IgD-negative memory B cell (primary cell): ENCODE data around the gene LAMTOR1. TPM values are rescaled to one million over a fixed set of nuclear protein-coding genes. Genes with fewer than 3 reads are reported as not detected.

Experiments used
- H3K27ac Mint-ChIP-seq, 3 donors: one replicate each; pipeline ENCODE4 v1.8.0; 2020 to 2022; ENCODE audit warnings: mild to moderate bottlenecking in 3 of 3, mixed read lengths in 3 of 3, moderate library complexity in 1 of 3
- H3K27me3 Mint-ChIP-seq: one replicate; pipeline ENCODE4 v1.8.0; 2021; ENCODE audit warnings: mixed read lengths
- H3K36me3 Mint-ChIP-seq: one replicate; pipeline ENCODE4 v1.8.0; 2020; ENCODE audit warnings: mild to moderate bottlenecking, mixed read lengths
- H3K4me1 Mint-ChIP-seq, 3 donors: one replicate each; pipeline ENCODE4 v1.8.0; 2020 to 2022; ENCODE audit warnings: mixed read lengths in 3 of 3, mild to moderate bottlenecking in 1 of 3
- H3K4me3 Mint-ChIP-seq, 4 donors: one replicate each; pipeline ENCODE4 v1.8.0; 2020 to 2022; ENCODE audit warnings: mild to moderate bottlenecking in 4 of 4, mixed read lengths in 4 of 4, moderate library complexity in 3 of 4
- H3K9me3 Mint-ChIP-seq, 3 donors: one replicate each; pipeline ENCODE4 v1.8.0; 2020 to 2021; ENCODE audit warnings: mixed read lengths in 3 of 3, mild to moderate bottlenecking in 1 of 3
- polyA plus RNA-seq: library from polyadenylated mRNA; unstranded; fragments of 300-500 nt; fragmentation: Illumina TruSeq; gene quantifications from one replicate; pipeline ENCODE4 v1.2.3, GENCODE V29; 2021

LAMTOR1 gene
- polyA plus RNA-seq, 1 donor from 2014 or later: 111 TPM

- Mint-ChIP-seq H3K27me3 (no peaks in the 10 kb centered on the region), H3K4me3 (peak within 1 kb of the TSS in 3 of 4 donors; percentile 2 to 75 (median 52)), H3K9me3 (peaks cover 0 to 2% (median 0%) of the 10 kb centered on the region in 3 donors), H3K27ac (peak within 1 kb of the TSS in 2 of 3 donors; percentile 67 to 97), H3K4me1 (peaks cover 29 to 32% (median 30%) of the 10 kb centered on the region in 3 donors), H3K36me3 (peaks cover 9% of the 10 kb centered on the region)
Observed at GRCh38 chr11:72105888-72106287, 2.8 kb upstream of the LAMTOR1 start, which contains the start of gene TOMT. Gene TOMT (plus strand): TSS chr11:72105924. CDS start chr11:72105952, 28 bp downstream.

DNA sequence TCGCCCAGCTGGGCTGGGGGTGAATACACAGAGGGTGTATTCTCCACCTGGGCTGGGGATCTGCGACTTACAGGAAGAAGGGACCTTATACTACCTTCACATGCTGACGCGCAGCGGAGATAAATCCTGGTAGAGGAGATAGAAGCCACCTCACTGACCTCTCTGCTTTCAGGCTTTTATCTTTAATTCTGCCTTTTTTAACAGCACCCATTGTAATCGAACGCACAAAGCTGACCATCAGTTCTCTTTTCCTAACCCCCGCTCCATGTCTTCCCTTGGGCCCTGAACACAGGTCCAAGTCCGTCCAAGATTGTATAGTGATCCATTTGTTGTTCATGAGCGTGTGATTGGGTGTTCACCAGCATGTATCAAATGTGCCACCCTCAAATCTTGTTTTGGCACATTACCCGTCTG, 664 bp upstream of the LAMTOR1 start:
- peaks cover 33 to 37% (median 35%) of the 10 kb centered on the region in 3 donors for H3K4me1 Mint-ChIP-seq
- no peaks in the 10 kb centered on the region for H3K27me3 Mint-ChIP-seq
- H3K4me3 Mint-ChIP-seq: peak overlapping the region; percentile 75 to 98 (median 92)
- peaks cover 0 to 2% (median 0%) of the 10 kb centered on the region in 3 donors for H3K9me3 Mint-ChIP-seq
- peak overlapping the region; percentile 95 to 98 (median 97) for H3K27ac Mint-ChIP-seq
- peaks cover 8% of the 10 kb centered on the region for H3K36me3 Mint-ChIP-seq

DNA sequence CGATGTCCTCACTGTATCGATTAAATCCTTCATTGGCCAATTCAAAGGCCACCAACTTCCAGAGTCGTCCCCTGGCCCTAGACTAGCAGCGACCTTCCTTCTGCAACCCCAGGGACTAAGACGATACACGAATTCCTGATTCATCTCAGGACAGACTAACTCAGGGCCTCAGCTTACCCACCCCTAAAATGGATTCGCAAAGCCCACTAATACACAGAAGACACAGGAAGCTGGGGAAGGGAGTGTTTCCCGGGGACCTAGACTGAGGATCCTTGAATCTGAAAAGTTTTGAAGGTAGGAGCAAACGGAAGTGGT, 509 bp downstream of the LAMTOR1 start:
- peaks cover 11% of the 10 kb centered on the region for H3K36me3 Mint-ChIP-seq
- H3K4me1 Mint-ChIP-seq: peaks cover 33 to 38% (median 35%) of the 10 kb centered on the region in 3 donors
- peak overlapping the region; percentile 75 to 98 (median 92) for H3K4me3 Mint-ChIP-seq
- H3K27me3 Mint-ChIP-seq: no peaks in the 10 kb centered on the region
- H3K27ac Mint-ChIP-seq: peak overlapping the region; percentile 95 to 98 (median 97)
- peaks cover 0 to 2% (median 0%) of the 10 kb centered on the region in 3 donors for H3K9me3 Mint-ChIP-seq

DNA sequence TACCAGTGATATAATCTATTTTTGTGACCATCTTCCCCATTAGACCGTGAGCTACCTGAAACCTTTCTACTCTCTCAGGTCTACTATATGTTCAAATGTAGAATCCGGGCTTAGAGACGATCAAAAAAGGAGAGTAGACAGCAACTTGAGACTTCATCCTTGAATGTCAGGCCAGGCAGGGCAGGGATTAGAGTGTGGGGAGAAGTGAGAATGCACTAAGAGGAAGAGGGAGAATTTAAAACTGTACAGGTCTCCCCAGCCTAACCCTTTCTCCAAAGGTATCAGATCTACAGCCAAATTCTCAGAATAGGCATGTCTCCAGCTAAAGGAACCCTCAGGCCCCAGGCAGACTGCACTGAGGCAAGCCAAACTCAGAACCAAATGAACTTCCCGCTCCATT, 935 bp downstream of the LAMTOR1 start:
- Mint-ChIP-seq H3K9me3 (peaks cover 0 to 2% (median 0%) of the 10 kb centered on the region in 3 donors), H3K4me1 (peaks cover 34 to 37% (median 36%) of the 10 kb centered on the region in 3 donors), H3K27ac (peak overlapping the region; percentile 95 to 98 (median 97)), H3K27me3 (no peaks in the 10 kb centered on the region), H3K36me3 (peaks cover 11% of the 10 kb centered on the region), H3K4me3 (peak overlapping the region; percentile 75 to 98 (median 92))

- Mint-ChIP-seq H3K27ac (peak overlapping the region in 2 of 3 donors; percentile 13 to 64), H3K27me3 (no peaks in the 10 kb centered on the region), H3K9me3 (peaks cover 0 to 2% (median 0%) of the 10 kb centered on the region in 3 donors), H3K4me3 (peak overlapping the region in 1 of 4 donors; percentile 75), H3K36me3 (peaks cover 11% of the 10 kb centered on the region), H3K4me1 (peaks cover 35 to 37% (median 37%) of the 10 kb centered on the region in 3 donors)
Observed at GRCh38 chr11:72100462-72100861, 2.6 kb downstream of the LAMTOR1 start.

GRCh38 chr11:72100009-72100408, 3.1 kb downstream of the LAMTOR1 start:
- Mint-ChIP-seq H3K36me3 (peaks cover 7% of the 10 kb centered on the region), H3K4me1 (peaks cover 35 to 37% (median 37%) of the 10 kb centered on the region in 3 donors), H3K27me3 (no peaks in the 10 kb centered on the region), H3K9me3 (peaks cover 0 to 2% (median 0%) of the 10 kb centered on the region in 3 donors), H3K4me3 (peak overlapping the region in 1 of 4 donors; percentile 75), H3K27ac (peak overlapping the region in 2 of 3 donors; percentile 13 to 65)

- Mint-ChIP-seq H3K27ac (peak overlapping the region in 1 of 3 donors; percentile 65), H3K4me3 (peak overlapping the region in 1 of 4 donors; percentile 45), H3K27me3 (no peaks in the 10 kb centered on the region), H3K9me3 (no peaks in the 10 kb centered on the region), H3K36me3 (peaks cover 6% of the 10 kb centered on the region), H3K4me1 (peaks cover 29 to 31% (median 31%) of the 10 kb centered on the region in 3 donors)
Observed at GRCh38 chr11:72098741-72099140, 4.4 kb downstream of the LAMTOR1 start.

DNA sequence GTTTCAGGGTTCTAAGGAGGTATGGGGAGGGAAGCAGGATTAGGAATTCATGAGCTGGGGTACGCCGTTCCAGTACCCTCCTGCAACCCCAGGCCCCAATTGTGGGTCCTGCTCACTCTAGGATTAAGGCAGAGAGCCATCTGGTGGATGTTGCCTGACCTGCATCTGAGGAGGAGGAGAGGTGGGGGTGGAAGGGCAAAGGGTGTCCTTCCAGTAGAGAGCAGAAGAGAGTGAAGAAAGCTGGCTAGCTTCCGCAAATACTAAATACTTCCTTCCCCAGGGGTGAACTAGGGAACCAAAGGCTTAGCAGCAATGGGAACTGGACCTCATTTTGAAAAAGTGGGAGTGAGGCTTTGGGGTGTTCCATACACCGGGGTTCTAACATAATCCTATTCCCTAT, 11.8 kb downstream of the LAMTOR1 start:
- Mint-ChIP-seq H3K4me1 (peaks cover 12% of the 10 kb centered on the region in 3 donors), H3K36me3 (peaks cover 3% of the 10 kb centered on the region), H3K27me3 (no peaks in the 10 kb centered on the region), H3K9me3 (no peaks in the 10 kb centered on the region), H3K27ac (peak overlapping the region in 1 of 3 donors; percentile 87), H3K4me3 (no peak overlapping the region)

GRCh38 chr11:72088076-72088808, 14.9 kb downstream of the LAMTOR1 start:
- H3K4me3 Mint-ChIP-seq: no peak overlapping the region
- peaks cover 3% of the 10 kb centered on the region for H3K36me3 Mint-ChIP-seq
- H3K4me1 Mint-ChIP-seq: peaks cover 12% of the 10 kb centered on the region in 3 donors
- no peaks in the 10 kb centered on the region for H3K27me3 Mint-ChIP-seq
- H3K27ac Mint-ChIP-seq: peak overlapping the region in 1 of 3 donors; percentile 10
- H3K9me3 Mint-ChIP-seq: no peaks in the 10 kb centered on the region

DNA sequence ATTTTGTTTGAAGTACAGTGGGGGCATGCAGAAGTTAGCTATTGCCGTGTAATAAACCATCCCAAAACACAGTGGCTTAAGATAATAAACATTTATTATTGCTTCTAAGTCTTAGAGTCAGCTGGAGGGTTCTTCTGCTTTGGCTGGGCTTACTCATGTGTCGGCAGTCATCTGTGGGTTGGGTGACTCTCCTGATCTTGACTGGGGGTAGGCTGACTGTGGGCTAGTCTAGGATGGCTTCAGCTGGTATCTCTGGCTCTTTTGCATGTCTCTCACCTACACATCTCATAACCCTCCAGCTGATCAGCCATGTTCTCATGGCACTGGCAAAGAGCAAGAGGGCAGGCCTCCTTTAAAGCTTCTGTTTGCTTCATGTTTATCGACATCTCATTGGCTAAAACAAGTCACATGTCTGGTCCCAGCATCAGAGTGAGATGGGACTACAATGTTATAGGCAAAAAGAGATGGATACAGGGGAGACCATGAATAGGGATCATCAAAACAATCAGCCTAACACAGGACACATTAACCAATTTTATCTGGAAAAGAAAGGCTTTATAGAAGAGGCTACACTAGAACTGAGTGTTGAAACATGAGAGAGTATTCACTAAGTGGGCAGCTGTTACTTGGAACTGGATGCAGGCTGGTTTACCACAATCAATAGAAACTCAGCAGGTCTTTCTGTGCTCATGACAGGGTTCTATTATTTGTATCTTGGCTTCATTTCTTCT, 17.3 kb downstream of the LAMTOR1 start:
- Mint-ChIP-seq H3K4me1 (peaks cover 7 to 12% (median 8%) of the 10 kb centered on the region in 3 donors), H3K9me3 (no peaks in the 10 kb centered on the region), H3K4me3 (no peak overlapping the region), H3K27ac (peak overlapping the region in 2 of 3 donors; percentile 31 to 61), H3K36me3 (peaks cover 3% of the 10 kb centered on the region), H3K27me3 (no peaks in the 10 kb centered on the region)

DNA sequence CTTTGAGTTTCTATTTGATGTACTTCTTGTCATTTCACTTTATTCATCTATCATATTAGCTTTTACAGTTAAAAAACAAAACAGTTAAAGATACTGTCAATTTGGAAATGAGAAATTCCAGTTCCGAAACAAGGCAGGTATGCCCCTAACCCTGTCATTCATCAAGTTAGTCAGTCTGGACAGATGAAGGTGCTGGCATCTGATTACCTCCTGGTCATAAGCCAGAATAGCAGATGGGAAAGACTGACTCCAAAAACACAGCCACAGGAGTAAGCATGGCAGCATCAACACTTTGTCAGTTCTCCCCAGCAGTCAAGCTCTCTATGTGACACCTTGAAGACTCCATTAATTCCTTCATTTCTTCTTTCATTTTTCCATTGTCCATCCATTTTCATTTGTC, 18.1 kb downstream of the LAMTOR1 start:
- Mint-ChIP-seq H3K9me3 (no peaks in the 10 kb centered on the region), H3K27me3 (peaks cover 1% of the 10 kb centered on the region), H3K4me3 (no peak overlapping the region), H3K4me1 (peaks cover 11 to 14% (median 12%) of the 10 kb centered on the region in 3 donors), H3K27ac (no peak overlapping the region), H3K36me3 (peaks cover 3% of the 10 kb centered on the region)

GRCh38 chr11:72084076-72084475, 19.0 kb downstream of the LAMTOR1 start:
- H3K4me1 Mint-ChIP-seq: peaks cover 14 to 19% (median 16%) of the 10 kb centered on the region in 3 donors
- H3K9me3 Mint-ChIP-seq: no peaks in the 10 kb centered on the region
- H3K4me3 Mint-ChIP-seq: no peak overlapping the region
- H3K27ac Mint-ChIP-seq: no peak overlapping the region
- H3K36me3 Mint-ChIP-seq: peaks cover 2% of the 10 kb centered on the region
- peaks cover 1% of the 10 kb centered on the region for H3K27me3 Mint-ChIP-seq

DNA sequence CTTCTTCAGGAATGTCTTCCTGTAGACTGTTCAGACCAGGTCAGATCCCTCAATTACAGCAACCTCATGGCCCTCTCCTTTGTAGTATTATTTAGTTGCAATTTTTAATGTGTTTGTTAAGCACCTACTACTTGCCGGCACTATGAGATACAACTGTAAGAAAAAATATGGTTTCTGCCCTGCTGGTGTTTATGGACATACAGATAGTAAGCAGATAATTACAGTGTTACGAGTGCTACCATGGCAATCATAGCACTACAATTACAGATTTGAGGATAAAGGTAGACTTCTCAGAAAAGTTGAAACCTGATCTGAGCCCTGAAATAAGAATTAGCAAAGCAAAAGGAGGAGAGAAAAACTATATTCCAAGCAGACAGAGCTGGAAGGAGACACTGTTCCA, 19.7 kb downstream of the LAMTOR1 start:
- H3K4me1 Mint-ChIP-seq: peaks cover 18 to 23% (median 21%) of the 10 kb centered on the region in 3 donors
- peaks cover 1% of the 10 kb centered on the region for H3K27me3 Mint-ChIP-seq

DNA sequence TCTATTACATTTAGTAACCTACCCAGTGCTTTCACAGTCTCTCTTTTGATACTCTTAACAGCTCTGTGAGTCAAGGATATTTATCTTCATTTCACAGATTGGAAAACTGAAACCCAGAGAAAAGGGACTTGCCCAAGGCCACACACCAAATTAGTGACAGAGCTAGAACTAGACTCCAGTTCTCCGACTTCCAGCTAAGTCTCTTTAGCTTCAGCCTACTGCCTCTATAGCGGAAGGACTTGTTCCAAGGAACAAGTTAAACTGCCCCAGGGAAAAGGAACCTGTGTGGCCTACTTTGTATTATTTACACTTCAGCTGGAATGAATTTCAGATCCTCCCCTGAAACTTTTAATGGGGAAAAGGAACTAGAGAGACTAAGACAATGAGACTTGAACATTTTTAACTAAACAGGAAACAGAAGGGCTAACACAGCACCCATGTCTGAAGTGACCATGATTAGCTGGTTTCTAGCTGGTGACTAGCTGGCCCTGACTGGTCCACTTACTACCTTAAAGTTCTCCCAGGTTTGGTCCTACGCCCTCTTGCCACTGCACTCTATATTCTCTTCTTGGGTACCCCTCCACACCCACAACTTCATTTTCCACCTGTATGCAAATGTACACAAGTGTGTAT, 21.2 kb downstream of the LAMTOR1 start:
- Mint-ChIP-seq H3K27ac (peak overlapping the region; percentile 60 to 92 (median 91)), H3K4me3 (peak overlapping the region in 3 of 4 donors; percentile 11 to 96 (median 90)), H3K36me3 (no peaks in the 10 kb centered on the region), H3K9me3 (no peaks in the 10 kb centered on the region), H3K27me3 (peaks cover 1% of the 10 kb centered on the region), H3K4me1 (peaks cover 26 to 28% (median 27%) of the 10 kb centered on the region in 3 donors)

More for the DNA sequence above, 19.7 kb downstream of the LAMTOR1 start:
- Mint-ChIP-seq H3K27ac (peak overlapping the region in 2 of 3 donors; percentile 27 to 51), H3K36me3 (peaks cover 2% of the 10 kb centered on the region), H3K4me3 (peak overlapping the region in 1 of 4 donors; percentile 23), H3K9me3 (no peaks in the 10 kb centered on the region)
